IMR-90 (cell line): ENCODE data around the gene GZMA. TPM values are rescaled to one million over a fixed set of nuclear protein-coding genes. Genes with fewer than 3 reads are reported as not detected.

Experiments used
- ATAC-seq: fragments of 200-7000 bp; cut with Tn5 transposase; 2 replicates; pipeline ENCODE4 v1.9.1; 2020; ENCODE audit warnings: low read depth, mild to moderate bottlenecking, moderate library complexity
- BruUV-seq: library from RNA; stranded (reverse); fragments of 400-500 nt; replicated peaks from 2 replicates; lab custom pipeline; 2021; lab: Mats Ljungman, UMichigan
- CTCF ChIA-PET: fragments of 300-600 bp; formaldehyde crosslinking; extraction: SDS; loops from one replicate; lab custom pipeline; 2021; ENCODE audit warnings: antibody characterized with exemption; lab: Yijun Ruan, JAX
- POLR2A ChIA-PET: fragments of 300-600 bp; sonication (Branson Sonifier 250); formaldehyde crosslinking; loops from one replicate; lab custom pipeline; 2022; ENCODE audit warnings: antibody characterized with exemption; ENCODE audit not compliant: unreplicated experiment; lab: Charles Lee
- DNase-seq: peaks from one replicate; pipeline ENCODE4 v3.0.0; 2013
- H2AFZ ChIP-seq: replicated peaks from 2 replicates; pipeline ENCODE3; 2013; ENCODE audit warnings: low read length, mild to moderate bottlenecking; ENCODE audit not compliant: poor library complexity
- H2AK5ac ChIP-seq: 2 replicates; pipeline ENCODE4 v1.6.1; 2013; ENCODE audit warnings: low read depth, low read length, inconsistent platforms
- H2AK9ac ChIP-seq: replicated peaks from 2 replicates; pipeline ENCODE3; 2013; ENCODE audit warnings: mild to moderate bottlenecking, low read depth, low read length, moderate library complexity; ENCODE audit not compliant: poor library complexity
- H2BK120ac ChIP-seq: 2 replicates; pipeline ENCODE4 v1.6.1; 2013; ENCODE audit warnings: low read depth, low read length, inconsistent platforms
- H2BK15ac ChIP-seq: 3 replicates; pipeline ENCODE4 v1.6.1; 2013; ENCODE audit warnings: low read depth, low read length, inconsistent platforms
- H2BK20ac ChIP-seq: 2 replicates; pipeline ENCODE4 v1.6.1; 2013; ENCODE audit warnings: low read depth, mild to moderate bottlenecking, inconsistent platforms, low read length, moderate library complexity
- H2BK5ac ChIP-seq: 2 replicates; pipeline ENCODE4 v1.6.1; 2013; ENCODE audit warnings: mild to moderate bottlenecking, low read depth, low read length, inconsistent platforms; ENCODE audit not compliant: poor library complexity, severe bottlenecking
- H3K14ac ChIP-seq: replicated peaks from 2 replicates; pipeline ENCODE4 v1.6.1; 2013; ENCODE audit warnings: low read depth, low read length, inconsistent platforms
- H3K18ac ChIP-seq: 2 replicates; pipeline ENCODE4 v1.6.1; 2013; ENCODE audit warnings: low read depth, low read length, control low read depth
- H3K23ac ChIP-seq: 2 replicates; pipeline ENCODE4 v1.6.1; 2013; ENCODE audit warnings: low read depth, low read length, inconsistent platforms
- H3K27ac ChIP-seq: 2 replicates; pipeline ENCODE4 v1.5.1; 2013; ENCODE audit warnings: mild to moderate bottlenecking, control low read depth, low read length; ENCODE audit not compliant: insufficient read depth
- H3K27me3 ChIP-seq: 2 replicates; pipeline ENCODE4 v1.6.1; 2013; ENCODE audit warnings: low read length; ENCODE audit not compliant: control insufficient read depth, insufficient read depth
- H3K36me3 ChIP-seq: 2 replicates; pipeline ENCODE4 v1.6.1; 2013; ENCODE audit warnings: low read length, mixed read lengths; ENCODE audit not compliant: control insufficient read depth, insufficient read depth
- H3K4ac ChIP-seq: 2 replicates; pipeline ENCODE4 v1.6.1; 2013; ENCODE audit warnings: low read depth, low read length, inconsistent platforms
- H3K4me1 ChIP-seq: 2 replicates; pipeline ENCODE4 v1.6.1; 2013; ENCODE audit warnings: low read length, mixed read lengths; ENCODE audit not compliant: control insufficient read depth, insufficient read depth
- H3K4me2 ChIP-seq: 2 replicates; pipeline ENCODE4 v1.6.1; 2013; ENCODE audit warnings: low read depth, mild to moderate bottlenecking, control low read depth, low read length, moderate library complexity
- H3K4me3 ChIP-seq: 2 replicates; pipeline ENCODE4 v1.5.1; 2013; ENCODE audit warnings: low read depth, mild to moderate bottlenecking, control low read depth, low read length, moderate library complexity; ENCODE audit not compliant: insufficient read depth
- H3K56ac ChIP-seq: 2 replicates; pipeline ENCODE4 v1.6.1; 2013; ENCODE audit warnings: low read length, inconsistent platforms; ENCODE audit not compliant: insufficient read depth; ENCODE audit errors: extremely low read depth
- H3K79me1 ChIP-seq, 2 experiments: 2 replicates each; pipeline ENCODE4 v1.6.1; 2013; ENCODE audit warnings: low read length in 2 of 2, inconsistent platforms in 1 of 2, low read depth in 1 of 2
- H3K9ac ChIP-seq: 2 replicates; pipeline ENCODE4 v1.6.1; 2013; ENCODE audit warnings: low read depth, low read length, control low read depth
- H3K9me1 ChIP-seq: 2 replicates; pipeline ENCODE4 v1.6.1; 2013; ENCODE audit warnings: low read length, inconsistent platforms; ENCODE audit not compliant: insufficient read depth
- H3K9me3 ChIP-seq: 2 replicates; pipeline ENCODE4 v1.6.1; 2013; ENCODE audit warnings: low read length; ENCODE audit not compliant: control insufficient read depth, insufficient read depth
- H4K20me1 ChIP-seq: 2 replicates; pipeline ENCODE4 v1.6.1; 2013; ENCODE audit warnings: low read length, inconsistent platforms; ENCODE audit not compliant: insufficient read depth
- H4K5ac ChIP-seq: 2 replicates; pipeline ENCODE4 v1.6.1; 2013; ENCODE audit warnings: mild to moderate bottlenecking, low read depth, low read length, control low read depth
- H4K8ac ChIP-seq, 2 experiments: 2 replicates each; pipeline ENCODE4 v1.6.1; 2013; ENCODE audit warnings: low read depth in 2 of 2, low read length in 2 of 2, control low read depth in 1 of 2, inconsistent platforms in 1 of 2
- H4K91ac ChIP-seq: 2 replicates; pipeline ENCODE4 v1.6.1; 2013; ENCODE audit warnings: low read depth, low read length, inconsistent platforms; ENCODE audit not compliant: insufficient read depth
- CHD1 ChIP-seq: IDR thresholded peaks from 2 replicates; pipeline ENCODE4 v1.6.1; 2012; ENCODE audit warnings: low read depth, low read length, improper control_type of control experiment
- MXI1 ChIP-seq: IDR thresholded peaks from 2 replicates; pipeline ENCODE4 v1.6.1; 2012; ENCODE audit warnings: low read depth, mild to moderate bottlenecking, low read length, moderate library complexity, borderline replicate concordance
- POLR2A ChIP-seq: IDR thresholded peaks from 2 replicates; pipeline ENCODE4 v1.6.1; 2012; ENCODE audit warnings: mild to moderate bottlenecking, low read depth, low read length
- RAD21 ChIP-seq: IDR thresholded peaks from 2 replicates; pipeline ENCODE4 v1.6.1; 2012; ENCODE audit warnings: low read length, improper control_type of control experiment
- RFX5 ChIP-seq: IDR thresholded peaks from 2 replicates; pipeline ENCODE4 v1.8.0; 2012; ENCODE audit warnings: low read depth, mild to moderate bottlenecking, low read length, moderate library complexity
- SMC3 ChIP-seq: fragments of 150-350 bp; IDR thresholded peaks from 2 replicates; pipeline ENCODE4 v1.6.1; 2016; ENCODE audit warnings: low read depth, mild to moderate bottlenecking, antibody characterized with exemption, low read length, moderate library complexity
- WGBS, 2 experiments: methylation state at CpG; one replicate each; pipeline versions ENCODE4 v1.1.5 to v1.1.7; 2013; ENCODE audit warnings: missing lambda C conversion rate in 2 of 2; ENCODE audit not compliant: insufficient read length in 1 of 2; ENCODE audit errors: extremely low coverage in 2 of 2; 5-methylcytosine and 5-hydroxymethylcytosine counted together
- dilution Hi-C: fragments of 300-500 bp; cut with HindIII; formaldehyde crosslinking; loops from one replicate; pipeline ENCODE4 v1.14.3; 2018; ENCODE audit warnings: low sequenced_read_pairs; ENCODE audit not compliant: unreplicated experiment
- in situ Hi-C: fragments of 300-500 bp; cut with MboI; formaldehyde crosslinking; loops from 3 replicates; pipeline ENCODE4 v1.14.3; 2019; ENCODE audit warnings: low sequenced_read_pairs, inconsistent platforms, mixed read lengths
- intact Hi-C: fragments of 100-400 bp; cut with micrococcal nuclease; formaldehyde crosslinking; loops from 2 replicates; pipeline ENCODE4 v1.10.0; 2022
- polyA plus RNA-seq, 3 experiments: library from polyadenylated mRNA; depleted of rRNA; stranded (reverse); fragments of >200 nt; gene quantifications; 2 replicates each; pipeline ENCODE4 v1.2.3, GENCODE V29; 2012; ENCODE audit warnings: low replicate concordance in 1 of 3
- total RNA-seq: library from RNA; depleted of rRNA; stranded (reverse); fragments of >200 nt; gene quantifications from 2 replicates; pipeline ENCODE4 v1.2.3, GENCODE V29; 2012
- TF ChIP-seq, protein P1 (sequence below): conservative IDR thresholded peaks from 2 replicates; pipeline ENCODE4 v1.5.1; 2012; ENCODE audit warnings: mild to moderate bottlenecking, low read depth, low read length, improper control_type of control experiment

GZMA gene
- total and polyA plus RNA-seq, 2 of the 4 experiments (the other 2 are of a cell fraction): not detected

GRCh38 chr5:55146543-55147151, 44.2 kb downstream of the GZMA start:
- Histone ChIP-seq H3K23ac (no peak overlapping the region), H4K91ac (no peak overlapping the region), H3K9ac (no peak overlapping the region), H2BK120ac (no peak overlapping the region), H3K9me1 (no peaks in the 10 kb centered on the region; the same call in 1 of the 2 replicates), H2BK5ac (no peak overlapping the region), H3K27me3 (peaks cover 11% of the 10 kb centered on the region), H3K56ac (no peak overlapping the region), H2BK15ac (no peak overlapping the region; the same call in 2 of the 3 replicates), H2BK20ac (no peak overlapping the region; the same call in 1 of the 2 replicates), H3K4me3 (no peak overlapping the region), H2AFZ (peak overlapping the region; percentile 76), H3K4me1 (no peaks in the 10 kb centered on the region), H3K36me3 (no peaks in the 10 kb centered on the region), H3K9me3 (no peaks in the 10 kb centered on the region), H3K4ac (no peak overlapping the region), H3K18ac (no peak overlapping the region), H2AK5ac (no peak overlapping the region), H4K20me1 (no peaks in the 10 kb centered on the region), H3K79me1 (no peaks in the 10 kb centered on the region), H3K4me2 (no peak overlapping the region), H4K8ac (no peak overlapping the region), H3K14ac (no peak overlapping the region), H4K5ac (no peak overlapping the region), H2AK9ac (peak overlapping the region; percentile 62), H3K27ac (no peak overlapping the region)
- dilution Hi-C loops (loop anchor here (25.0 kb wide), 1 partner anchor 209 kb away; no protein-coding TSS in a partner anchor), intact Hi-C loops (loop anchor here (1.0 kb wide), 3 partner anchors 202 to 629 kb away; partner anchors contain the start of gene SNX18), in situ Hi-C loops (loop anchor here (25.0 kb wide), 1 partner anchor 659 kb away; no protein-coding TSS in a partner anchor)
- ChIA-PET CTCF (interaction anchor here (0.8 to 2.4 kb wide), 10 partner anchors 13 to 291 kb away, joined by 3 to 30 read pairs (median 4); partner anchors contain the start of genes ESM1 and GPX8), POLR2A (no interaction called here)
- BruUV-seq: no TSS peak
- ATAC-seq: peak; percentile 97
- DNase-seq: peak; percentile 82
- TF ChIP-seq RFX5 (no peak), MXI1 (no peak), CHD1 (no peak), RAD21 (peak; percentile 99), POLR2A (peak; percentile 56; the same call in 1 of the 2 replicates), SMC3 (peak; percentile 99)
- TF ChIP-seq, protein P1, sequence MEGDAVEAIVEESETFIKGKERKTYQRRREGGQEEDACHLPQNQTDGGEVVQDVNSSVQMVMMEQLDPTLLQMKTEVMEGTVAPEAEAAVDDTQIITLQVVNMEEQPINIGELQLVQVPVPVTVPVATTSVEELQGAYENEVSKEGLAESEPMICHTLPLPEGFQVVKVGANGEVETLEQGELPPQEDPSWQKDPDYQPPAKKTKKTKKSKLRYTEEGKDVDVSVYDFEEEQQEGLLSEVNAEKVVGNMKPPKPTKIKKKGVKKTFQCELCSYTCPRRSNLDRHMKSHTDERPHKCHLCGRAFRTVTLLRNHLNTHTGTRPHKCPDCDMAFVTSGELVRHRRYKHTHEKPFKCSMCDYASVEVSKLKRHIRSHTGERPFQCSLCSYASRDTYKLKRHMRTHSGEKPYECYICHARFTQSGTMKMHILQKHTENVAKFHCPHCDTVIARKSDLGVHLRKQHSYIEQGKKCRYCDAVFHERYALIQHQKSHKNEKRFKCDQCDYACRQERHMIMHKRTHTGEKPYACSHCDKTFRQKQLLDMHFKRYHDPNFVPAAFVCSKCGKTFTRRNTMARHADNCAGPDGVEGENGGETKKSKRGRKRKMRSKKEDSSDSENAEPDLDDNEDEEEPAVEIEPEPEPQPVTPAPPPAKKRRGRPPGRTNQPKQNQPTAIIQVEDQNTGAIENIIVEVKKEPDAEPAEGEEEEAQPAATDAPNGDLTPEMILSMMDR: peak; percentile 98
- no CpG with 5 or more reads among the region's 11 CpGs for WGBS, 2 experiments
